BLaER1 treated with 17β-estradiol and CSF1 and Interleukin-3, amounts not matched to agents 10 nM and 100 nM (cell line): ENCODE measurements around the gene LYPD8.

Experiments
- H3K27ac ChIP-seq, 11 experiments: shearing (Covaris generic); formaldehyde crosslinking; 2 replicates each; pipeline ENCODE4 v1.8.1; 2022
- H3K27me3 ChIP-seq, 11 experiments: shearing (Covaris generic); formaldehyde crosslinking; 2 replicates each; pipeline ENCODE4 v1.8.1; 2022
- H3K36me3 ChIP-seq, 11 experiments: shearing (Covaris generic); formaldehyde crosslinking; 2 replicates each; pipeline ENCODE4 v1.8.1; 2022
- H3K4me1 ChIP-seq, 10 experiments: shearing (Covaris generic); formaldehyde crosslinking; 2 replicates each; pipeline ENCODE4 v1.8.1; 2022
- H3K4me2 ChIP-seq, 11 experiments: shearing (Covaris generic); formaldehyde crosslinking; 2 replicates each; pipeline ENCODE4 v1.8.1; 2022
- H3K4me3 ChIP-seq, 10 experiments: shearing (Covaris generic); formaldehyde crosslinking; 2 replicates each; pipeline ENCODE4 v1.8.1; 2022
- H3K9ac ChIP-seq, 11 experiments: shearing (Covaris generic); formaldehyde crosslinking; 2 replicates each; pipeline ENCODE4 v1.8.1; 2022
- H3K9me3 ChIP-seq, 11 experiments: shearing (Covaris generic); formaldehyde crosslinking; replicated peaks in 1 of 11; 2 replicates each; pipeline ENCODE4 v1.8.1; 2022
- H4K20me1 ChIP-seq, 11 experiments: shearing (Covaris generic); formaldehyde crosslinking; 2 replicates each; pipeline ENCODE4 v1.8.1; 2022
- Cebpa-rat ChIP-seq, 11 experiments: shearing (Covaris generic); IDR thresholded peaks; 2 replicates each; pipeline ENCODE4 v1.8.1; 2022

LYPD8 gene

DNA sequence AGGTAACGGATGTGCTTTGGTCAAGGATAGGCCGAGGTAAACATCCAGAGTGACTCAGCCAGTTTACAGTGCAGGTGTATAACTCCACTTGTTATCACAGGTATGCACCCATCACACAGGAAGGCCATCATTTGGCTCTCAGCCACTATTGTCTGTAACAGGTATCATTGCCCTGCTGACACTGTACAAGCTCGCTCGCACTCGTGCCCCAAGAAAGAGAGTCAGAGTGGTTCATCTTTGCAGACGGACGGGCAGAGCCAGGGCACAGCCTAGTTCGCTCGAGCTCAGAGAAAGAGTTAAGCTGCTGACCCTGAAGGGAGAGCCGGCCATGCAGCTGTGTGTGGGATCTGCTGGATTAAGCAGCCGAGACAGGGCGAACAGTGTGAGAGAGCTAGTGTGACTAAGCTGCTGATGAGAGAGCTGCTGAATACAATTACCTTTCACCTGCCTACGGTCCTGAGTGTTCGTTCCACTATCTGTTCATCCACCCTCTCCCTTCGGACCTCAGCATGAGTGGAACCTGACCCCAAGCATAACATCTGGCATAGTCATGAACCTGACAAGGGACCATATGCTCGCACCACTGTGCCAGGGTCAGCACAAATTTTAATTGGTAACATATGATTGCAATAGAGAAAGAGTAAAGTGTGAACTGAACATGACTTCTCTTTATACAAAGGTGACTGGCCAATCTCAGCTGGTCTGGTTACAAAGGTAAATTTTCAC, 27.0 kb upstream of the LYPD8 start:
- Histone ChIP-seq H3K27me3 (no peaks in the 10 kb centered on the region), H3K4me1 (peaks cover 25 to 53% (median 40%) of the 10 kb centered on the region in 10 experiments), H3K27ac (no peak overlapping the region), H3K36me3 (peaks cover 0 to 5% (median 0%) of the 10 kb centered on the region in 11 experiments; a peak in 2 of 22 replicates), H4K20me1 (no peaks in the 10 kb centered on the region), H3K9ac (no peak overlapping the region), H3K4me2 (peak overlapping the region in 2 of 11 experiments; percentile 6 to 7; a peak in 3 of 22 replicates), H3K9me3 (peaks cover 34 to 59% (median 51%) of the 10 kb centered on the region in 11 experiments), H3K4me3 (no peak overlapping the region)
- no peak for TF ChIP-seq Cebpa-rat (IDR thresholded peaks at IDR 0.05)

DNA sequence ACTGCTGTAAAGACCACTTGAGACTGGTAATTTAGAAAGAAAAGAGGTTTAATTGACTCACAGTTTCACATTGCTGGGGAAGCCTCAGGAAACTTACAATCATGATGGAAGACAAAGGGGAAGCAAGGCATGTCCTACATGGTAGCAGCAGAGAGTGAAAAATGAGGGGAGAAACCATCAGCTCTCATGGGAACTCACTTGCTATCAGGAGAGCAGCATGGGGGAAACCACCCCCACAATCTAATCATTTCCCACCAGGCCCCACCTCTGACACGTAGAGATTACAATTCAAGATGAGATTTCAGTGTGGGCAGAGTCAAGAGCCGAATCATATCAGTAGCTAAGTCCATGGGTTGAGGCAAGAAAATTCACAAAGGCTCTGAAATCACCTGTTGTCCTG, 23.8 kb upstream of the LYPD8 start:
- H3K4me3 ChIP-seq = no peak overlapping the region
- no peak overlapping the region for H3K27ac ChIP-seq
- TF ChIP-seq Cebpa-rat (IDR thresholded peaks at IDR 0.05) = no peak
- H3K9me3 ChIP-seq = peaks cover 47 to 75% (median 67%) of the 10 kb centered on the region in 11 experiments
- no peaks in the 10 kb centered on the region for H4K20me1 ChIP-seq
- H3K27me3 ChIP-seq = no peaks in the 10 kb centered on the region
- peaks cover 0 to 9% (median 0%) of the 10 kb centered on the region in 11 experiments; a peak in 2 of 22 replicates for H3K36me3 ChIP-seq
- peaks cover 0 to 21% (median 11%) of the 10 kb centered on the region in 10 experiments; a peak in 11 of 20 replicates for H3K4me1 ChIP-seq
- H3K9ac ChIP-seq = no peak overlapping the region
- H3K4me2 ChIP-seq = peak overlapping the region in 1 of 11 experiments; percentile 45; a peak in 1 of 22 replicates

DNA sequence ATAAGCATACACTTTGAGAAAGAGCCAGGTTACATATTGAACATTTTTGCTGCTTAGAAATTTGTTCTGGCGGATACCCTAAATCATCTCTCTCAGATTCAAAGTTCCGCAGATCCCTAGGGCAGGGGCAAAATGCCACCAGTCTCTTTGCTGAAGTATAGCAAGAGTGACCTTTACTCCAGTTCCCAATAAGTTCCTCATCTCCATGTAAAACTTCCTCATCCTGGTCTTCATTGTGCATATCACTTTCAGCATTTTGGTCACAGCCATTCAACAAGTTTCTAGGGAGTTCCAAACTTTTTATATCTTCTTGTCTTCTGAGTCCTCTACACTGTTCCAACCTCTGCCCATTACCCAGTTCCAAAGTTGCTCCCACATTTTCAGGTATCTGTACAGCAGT, 23.3 kb upstream of the LYPD8 start:
- H3K27me3 ChIP-seq = no peaks in the 10 kb centered on the region
- no peak for TF ChIP-seq Cebpa-rat (IDR thresholded peaks at IDR 0.05)
- no peak overlapping the region for H3K27ac ChIP-seq
- H4K20me1 ChIP-seq = no peaks in the 10 kb centered on the region
- H3K4me1 ChIP-seq = peaks cover 0 to 17% (median 10%) of the 10 kb centered on the region in 10 experiments; a peak in 11 of 20 replicates
- peaks cover 47 to 72% (median 67%) of the 10 kb centered on the region in 11 experiments for H3K9me3 ChIP-seq
- H3K4me2 ChIP-seq = peak overlapping the region in 1 of 11 experiments; percentile 45; a peak in 2 of 22 replicates
- no peak overlapping the region for H3K9ac ChIP-seq
- H3K4me3 ChIP-seq = no peak overlapping the region
- peaks cover 0 to 9% (median 0%) of the 10 kb centered on the region in 11 experiments; a peak in 2 of 22 replicates for H3K36me3 ChIP-seq

DNA sequence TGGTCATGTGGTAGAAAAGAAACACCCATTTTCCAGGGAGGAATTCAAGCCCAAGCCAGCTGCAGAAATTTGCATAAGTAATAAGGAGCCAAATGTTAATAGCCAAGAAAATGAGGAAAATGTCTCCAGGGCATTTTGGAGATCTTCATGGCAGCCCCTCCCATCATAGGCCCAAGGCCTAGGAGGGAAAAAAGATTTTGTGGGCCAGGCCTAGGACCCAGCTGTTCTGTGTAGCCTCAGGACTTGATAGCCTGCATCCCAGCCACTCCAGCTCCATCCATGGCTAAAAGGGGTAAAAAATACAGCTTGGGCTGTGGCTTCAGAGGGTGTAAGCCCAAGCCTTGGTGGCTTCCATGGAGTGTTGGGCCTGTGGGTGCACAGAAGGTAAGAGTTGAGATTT, 21.4 kb upstream of the LYPD8 start:
- Histone ChIP-seq H3K27ac (no peak overlapping the region), H3K4me1 (peaks cover 0 to 9% (median 0%) of the 10 kb centered on the region in 10 experiments; a peak in 2 of 20 replicates), H3K9ac (no peak overlapping the region), H3K27me3 (no peaks in the 10 kb centered on the region), H3K36me3 (peaks cover 0 to 9% (median 0%) of the 10 kb centered on the region in 11 experiments; a peak in 2 of 22 replicates), H4K20me1 (no peaks in the 10 kb centered on the region), H3K9me3 (peaks cover 46 to 62% (median 60%) of the 10 kb centered on the region in 11 experiments), H3K4me3 (no peak overlapping the region), H3K4me2 (no peak overlapping the region)
- no peak for TF ChIP-seq Cebpa-rat (IDR thresholded peaks at IDR 0.05)

DNA sequence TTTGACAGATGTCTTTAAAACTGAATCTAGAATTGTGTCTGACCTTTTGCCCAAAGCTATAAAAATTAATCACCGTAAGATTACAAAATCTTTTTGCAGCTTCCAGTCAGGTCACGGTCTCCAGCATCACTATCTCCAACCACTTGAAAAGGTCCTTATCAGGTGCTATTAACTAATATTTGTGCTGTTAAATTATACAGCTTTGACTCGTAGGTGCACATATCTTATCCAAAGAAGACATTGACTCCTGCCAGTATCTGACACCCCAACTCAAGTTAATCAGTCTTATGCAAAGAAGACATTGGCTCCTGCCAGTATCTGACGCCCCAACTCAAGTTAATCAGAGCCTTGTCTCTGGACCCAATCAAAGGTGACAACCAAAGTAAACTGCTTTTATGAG, 19.9 kb upstream of the LYPD8 start:
- Histone ChIP-seq H4K20me1 (no peaks in the 10 kb centered on the region), H3K4me1 (peaks cover 0 to 9% (median 0%) of the 10 kb centered on the region in 10 experiments; a peak in 2 of 20 replicates), H3K27ac (no peak overlapping the region), H3K27me3 (no peaks in the 10 kb centered on the region), H3K4me3 (no peak overlapping the region), H3K4me2 (no peak overlapping the region), H3K36me3 (peaks cover 0 to 5% (median 0%) of the 10 kb centered on the region in 11 experiments; a peak in 1 of 22 replicates), H3K9me3 (peaks cover 30 to 47% (median 44%) of the 10 kb centered on the region in 11 experiments), H3K9ac (no peak overlapping the region)
- TF ChIP-seq Cebpa-rat (IDR thresholded peaks at IDR 0.05) = no peak

DNA sequence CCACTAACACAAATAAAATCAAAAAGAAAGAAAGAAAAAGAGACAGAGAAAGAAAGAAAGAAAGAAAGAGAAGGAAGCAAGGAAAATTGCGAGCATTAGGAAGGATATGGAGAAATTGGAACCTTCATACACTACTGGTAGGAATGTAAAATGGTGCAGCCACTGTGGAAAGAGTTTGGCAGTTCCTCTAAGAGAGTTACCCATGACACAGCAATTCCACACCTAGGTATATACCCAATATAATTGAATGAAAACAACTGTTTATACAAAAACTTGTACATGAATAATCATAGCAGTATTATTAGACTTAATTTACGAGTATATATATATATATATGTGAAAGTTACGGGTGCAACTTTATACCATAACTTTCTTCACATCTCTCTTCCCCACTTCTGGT, 4.1 kb upstream of the LYPD8 start:
- Histone ChIP-seq H3K4me3 (no peak overlapping the region), H3K27me3 (no peaks in the 10 kb centered on the region), H3K27ac (no peak overlapping the region), H4K20me1 (no peaks in the 10 kb centered on the region), H3K9me3 (peaks cover 27 to 66% (median 40%) of the 10 kb centered on the region in 11 experiments), H3K4me2 (no peak overlapping the region), H3K4me1 (no peaks in the 10 kb centered on the region), H3K36me3 (no peaks in the 10 kb centered on the region), H3K9ac (no peak overlapping the region)
- no peak for TF ChIP-seq Cebpa-rat (IDR thresholded peaks at IDR 0.05)

DNA sequence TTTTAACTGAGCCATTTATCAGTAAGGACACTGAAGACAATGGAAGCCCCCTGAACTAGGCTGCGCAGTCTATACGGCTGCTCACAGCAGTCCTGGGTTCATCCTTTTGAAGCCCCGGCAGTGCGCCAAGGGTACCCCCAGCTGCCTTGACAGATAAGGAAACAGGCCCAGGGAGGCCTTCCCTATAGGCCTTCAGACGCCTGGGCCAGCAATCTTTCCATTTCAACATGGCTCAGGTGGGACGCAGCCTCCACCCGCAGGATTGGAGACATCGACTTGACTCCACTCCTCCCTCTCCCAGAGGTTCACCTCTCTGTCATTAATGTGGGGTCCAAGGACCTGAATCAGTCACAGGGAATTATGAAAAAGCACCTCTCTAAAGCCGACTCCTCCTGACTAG, 2.8 kb upstream of the LYPD8 start:
- peaks cover 27 to 66% (median 45%) of the 10 kb centered on the region in 11 experiments for H3K9me3 ChIP-seq
- no peak for TF ChIP-seq Cebpa-rat (IDR thresholded peaks at IDR 0.05)

DNA sequence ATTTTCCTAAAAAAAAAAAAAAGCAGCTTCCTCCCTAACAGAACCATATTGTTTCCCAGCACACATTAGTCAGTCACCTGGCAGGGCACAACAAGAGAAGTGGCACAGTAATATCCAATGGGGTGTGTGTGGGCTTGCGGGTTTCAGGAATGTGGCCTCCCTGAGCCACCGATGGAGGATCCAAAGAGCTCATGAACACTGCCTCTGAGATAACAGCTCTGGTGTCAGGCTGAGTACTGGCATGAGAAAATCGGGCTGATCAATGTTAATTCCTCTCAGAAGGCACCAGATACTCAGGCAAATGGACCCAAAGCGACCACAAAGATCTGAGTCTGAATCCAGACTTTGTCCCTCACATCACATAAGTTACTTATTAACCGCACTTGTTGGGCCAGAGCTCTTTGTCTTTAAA, 2.2 kb upstream of the LYPD8 start:
- Histone ChIP-seq H3K4me1 (no peaks in the 10 kb centered on the region), H3K27ac (no peak overlapping the region), H3K36me3 (no peaks in the 10 kb centered on the region), H3K9ac (no peak overlapping the region), H3K4me3 (no peak overlapping the region), H3K27me3 (no peaks in the 10 kb centered on the region), H4K20me1 (no peaks in the 10 kb centered on the region), H3K4me2 (no peak overlapping the region), H3K9me3 (peaks cover 27 to 67% (median 45%) of the 10 kb centered on the region in 11 experiments)
- TF ChIP-seq Cebpa-rat (IDR thresholded peaks at IDR 0.05) = no peak

More for the DNA sequence above, 2.8 kb upstream of the LYPD8 start:
- Histone ChIP-seq H3K9ac (no peak overlapping the region), H3K4me3 (no peak overlapping the region), H3K4me2 (no peak overlapping the region), H3K4me1 (no peaks in the 10 kb centered on the region), H3K36me3 (no peaks in the 10 kb centered on the region), H3K27ac (no peak overlapping the region), H3K27me3 (no peaks in the 10 kb centered on the region), H4K20me1 (no peaks in the 10 kb centered on the region)

DNA sequence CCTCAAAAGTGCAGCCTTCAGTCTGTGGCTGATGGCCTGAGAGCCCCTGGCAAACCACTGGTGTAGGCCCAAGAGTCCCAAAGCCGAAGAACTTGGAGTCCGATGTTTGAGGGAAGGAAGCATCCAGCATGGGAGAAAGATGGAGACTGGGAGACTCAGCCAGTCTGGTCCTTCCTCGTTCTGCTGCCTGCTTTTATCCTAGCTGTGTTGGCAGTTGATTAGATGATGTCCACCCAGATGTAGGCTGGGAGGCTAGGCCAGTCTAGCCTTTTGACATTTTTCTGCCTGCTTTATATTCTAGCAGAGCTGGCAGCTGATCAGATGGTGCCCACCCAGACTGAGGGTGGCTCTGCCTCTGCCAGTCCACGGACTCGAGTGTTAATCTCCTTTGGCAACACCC, 1.1 kb upstream of the LYPD8 start:
- Histone ChIP-seq H3K4me1 (peaks cover 0 to 6% (median under 1%) of the 10 kb centered on the region in 10 experiments; a peak in 9 of 20 replicates), H3K9ac (no peak overlapping the region), H3K36me3 (no peaks in the 10 kb centered on the region), H3K4me3 (no peak overlapping the region), H3K9me3 (peaks cover 27 to 61% (median 39%) of the 10 kb centered on the region in 11 experiments), H3K27me3 (no peaks in the 10 kb centered on the region), H3K27ac (no peak overlapping the region), H4K20me1 (no peaks in the 10 kb centered on the region), H3K4me2 (no peak overlapping the region)
- no peak for TF ChIP-seq Cebpa-rat (IDR thresholded peaks at IDR 0.05)
